Activated CD4-positive, alpha-beta T cell treated with anti-CD3 and anti-CD28 coated beads, Interleukin-2, amount 50 U/mL, for 24 hours (primary cell): ENCODE results near the gene ARHGAP8.
"Not testable (repeated sequence)": the region's sequence is repeated elsewhere in the genome, so short reads cannot be mapped to it uniquely, and the experiment has no call there.

ENCODE experiments used
- DNase-seq, 2 donors: peaks; one replicate each; pipeline ENCODE4 v3.0.0-alpha.2; 2020; ENCODE audit warnings: low read depth in 1 of 2, low spot score in 1 of 2

ARHGAP8 gene

GRCh38 chr22:44825310-44826150 is 73.2 kb downstream of the ARHGAP8 start:
- no peak for DNase-seq

GRCh38 chr22:44827666-44828190 is 75.4 kb downstream of the ARHGAP8 start:
- no peak for DNase-seq

- no peak for DNase-seq
Observed at GRCh38 chr22:44828193-44828592, 75.8 kb downstream of the ARHGAP8 start.

- DNase-seq = no peak
Observed at GRCh38 chr22:44831885-44832284, 79.5 kb downstream of the ARHGAP8 start.

GRCh38 chr22:44834065-44834464 is 81.7 kb downstream of the ARHGAP8 start:
- DNase-seq = no peak

GRCh38 chr22:44837481-44837880 is 85.1 kb downstream of the ARHGAP8 start:
- no peak for DNase-seq

GRCh38 chr22:44838316-44839016 is 86.1 kb downstream of the ARHGAP8 start:
- DNase-seq = no peak

- DNase-seq = no peak
Observed at GRCh38 chr22:44839061-44839460, 86.7 kb downstream of the ARHGAP8 start.

GRCh38 chr22:44839721-44840120 is 87.3 kb downstream of the ARHGAP8 start:
- no peak for DNase-seq

GRCh38 chr22:44840611-44841322 is 88.4 kb downstream of the ARHGAP8 start:
- no peak for DNase-seq

- DNase-seq = no peak
Observed at GRCh38 chr22:44842417-44842816, 90.0 kb downstream of the ARHGAP8 start.

- DNase-seq = no peak
Observed at GRCh38 chr22:44845191-44845590, 92.8 kb downstream of the ARHGAP8 start.

GRCh38 chr22:44845796-44846720 is 93.7 kb downstream of the ARHGAP8 start:
- no peak for DNase-seq

- DNase-seq = no peak
Observed at GRCh38 chr22:44846726-44847275, 94.4 kb downstream of the ARHGAP8 start.

- no peak for DNase-seq
Observed at GRCh38 chr22:44847380-44847779, 95.0 kb downstream of the ARHGAP8 start.

GRCh38 chr22:44847892-44848291 is 95.5 kb downstream of the ARHGAP8 start:
- DNase-seq = no peak

- DNase-seq = no peak
Observed at GRCh38 chr22:44848296-44848741, 95.9 kb downstream of the ARHGAP8 start.

- DNase-seq = no peak
Observed at GRCh38 chr22:44848791-44849420, 96.5 kb downstream of the ARHGAP8 start.

- no peak for DNase-seq
Observed at GRCh38 chr22:44850946-44851345, 98.6 kb downstream of the ARHGAP8 start.

GRCh38 chr22:44854641-44855040 is 102.3 kb downstream of the ARHGAP8 start:
- DNase-seq = not testable (repeated sequence)
